Activated naive CD8-positive, alpha-beta T cell treated with anti-CD3 and anti-CD28 coated beads, Interleukin-2, amount 10 ng/mL, durations not matched to agents 7 days and 5 days (primary cell): Measurements from ENCODE around the gene LOC101059915.
"Not testable (repeated sequence)": the region's sequence is repeated elsewhere in the genome, so short reads cannot be mapped to it uniquely, and the experiment has no call there.

Experiments
- ATAC-seq: fragments of 150-1000 bp; cut with Tn5 transposase; one replicate; pipeline ENCODE4 v1.10.0; 2021; ENCODE audit warnings: low read depth, moderate library complexity
- POLR2A ChIA-PET: fragments of 350-600 bp; sonication (Branson Sonifier 250); formaldehyde crosslinking; loops from one replicate; lab custom pipeline; 2021; ENCODE audit warnings: antibody characterized with exemption; lab: Charles Lee
- DNase-seq: peaks from one replicate; pipeline ENCODE4 v3.0.0; 2021
- H3K27ac Mint-ChIP-seq: one replicate; pipeline ENCODE4 v1.8.0; 2022; ENCODE audit warnings: mild to moderate bottlenecking, mixed read lengths
- H3K27me3 Mint-ChIP-seq: one replicate; pipeline ENCODE4 v1.8.0; 2022; ENCODE audit warnings: mild to moderate bottlenecking, moderate library complexity, mixed read lengths
- H3K36me3 Mint-ChIP-seq: one replicate; pipeline ENCODE4 v1.8.0; 2021; ENCODE audit warnings: mild to moderate bottlenecking, mixed read lengths
- H3K4me1 Mint-ChIP-seq: one replicate; pipeline ENCODE4 v1.8.0; 2021; ENCODE audit warnings: mixed read lengths
- H3K4me3 Mint-ChIP-seq: one replicate; pipeline ENCODE4 v1.8.0; 2022; ENCODE audit warnings: mild to moderate bottlenecking, moderate library complexity, mixed read lengths
- H3K9me3 Mint-ChIP-seq: one replicate; pipeline ENCODE4 v1.8.0; 2021; ENCODE audit warnings: mixed read lengths

LOC101059915 gene

DNA sequence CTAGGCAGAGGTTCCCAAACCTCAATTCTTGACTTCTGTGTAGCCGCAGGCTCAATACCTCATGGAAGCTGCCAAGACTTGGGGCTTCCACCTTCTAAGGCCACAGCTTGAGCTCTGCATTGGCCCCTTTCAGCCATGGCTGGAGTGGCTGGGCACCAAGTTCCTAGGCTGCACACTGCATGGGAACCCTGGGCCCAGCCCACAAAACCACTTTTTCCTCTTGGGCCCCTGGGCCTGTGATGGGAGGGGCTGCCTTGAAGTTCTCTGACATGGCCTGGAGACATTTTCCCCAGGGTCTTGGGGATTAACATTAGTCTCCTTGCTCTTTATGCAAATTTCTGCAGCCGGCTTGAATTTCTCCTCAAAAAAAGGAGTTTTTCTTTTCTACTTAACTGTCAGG lies 14.0 kb upstream of the LOC101059915 start:
- Mint-ChIP-seq H3K9me3 (peaks cover 2% of the 10 kb centered on the region), H3K36me3 (no peaks in the 10 kb centered on the region), H3K27ac (no peak overlapping the region), H3K4me1 (peaks cover 29% of the 10 kb centered on the region), H3K4me3 (no peak overlapping the region), H3K27me3 (no peaks in the 10 kb centered on the region)
- ATAC-seq (no peak), DNase-seq (no peak)
- POLR2A ChIA-PET, result no interaction called here

DNA sequence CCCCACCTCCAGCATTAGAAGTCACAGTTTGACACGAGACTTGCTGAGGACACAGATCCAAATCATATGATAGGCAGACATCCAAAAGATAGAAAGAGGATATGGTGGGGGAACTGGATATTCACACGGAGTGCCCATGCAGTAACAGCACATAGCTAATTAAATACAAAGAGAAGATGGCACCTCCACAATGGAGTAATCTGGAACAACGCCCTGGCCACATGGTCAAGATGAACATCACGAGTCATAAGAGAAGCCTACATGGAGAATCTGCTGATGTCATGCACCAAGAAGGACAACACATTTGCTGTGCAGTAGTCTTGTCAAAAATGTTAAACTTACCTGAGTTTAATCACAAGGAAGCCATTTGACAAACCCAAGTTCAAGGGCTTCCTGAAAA lies 10.1 kb upstream of the LOC101059915 start:
- H3K27ac Mint-ChIP-seq, result no peak overlapping the region
- DNase-seq, result no peak
- no peaks in the 10 kb centered on the region for H3K27me3 Mint-ChIP-seq
- ATAC-seq, result no peak
- peaks cover 2% of the 10 kb centered on the region for H3K9me3 Mint-ChIP-seq
- H3K36me3 Mint-ChIP-seq, result no peaks in the 10 kb centered on the region
- POLR2A ChIA-PET, result no interaction called here
- peaks cover 16% of the 10 kb centered on the region for H3K4me1 Mint-ChIP-seq
- H3K4me3 Mint-ChIP-seq, result no peak overlapping the region

DNA sequence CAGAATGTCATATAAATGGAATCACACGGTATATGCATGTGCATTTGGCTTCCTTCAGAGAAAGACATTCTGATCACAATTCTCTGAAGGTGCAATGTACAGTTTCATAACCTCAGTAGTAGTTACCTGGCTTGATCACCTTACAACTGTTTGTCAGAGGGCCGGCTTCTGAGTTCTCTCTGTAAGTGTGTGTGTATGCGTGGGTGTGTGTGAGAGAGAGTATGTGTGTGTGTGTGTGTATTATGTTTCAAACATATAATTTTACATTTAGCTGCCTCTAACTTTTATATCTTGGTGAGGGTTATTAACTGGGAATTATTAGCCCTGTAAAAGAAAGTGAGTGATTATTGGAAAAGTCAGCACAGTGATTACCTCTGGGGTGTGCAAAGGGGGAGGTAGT lies 8.0 kb upstream of the LOC101059915 start:
- Mint-ChIP-seq H3K9me3 (peaks cover 2% of the 10 kb centered on the region), H3K27me3 (no peaks in the 10 kb centered on the region), H3K4me3 (no peak overlapping the region), H3K36me3 (no peaks in the 10 kb centered on the region), H3K4me1 (peaks cover 18% of the 10 kb centered on the region), H3K27ac (no peak overlapping the region)
- ATAC-seq (no peak), DNase-seq (no peak)
- POLR2A ChIA-PET, result no interaction called here

DNA sequence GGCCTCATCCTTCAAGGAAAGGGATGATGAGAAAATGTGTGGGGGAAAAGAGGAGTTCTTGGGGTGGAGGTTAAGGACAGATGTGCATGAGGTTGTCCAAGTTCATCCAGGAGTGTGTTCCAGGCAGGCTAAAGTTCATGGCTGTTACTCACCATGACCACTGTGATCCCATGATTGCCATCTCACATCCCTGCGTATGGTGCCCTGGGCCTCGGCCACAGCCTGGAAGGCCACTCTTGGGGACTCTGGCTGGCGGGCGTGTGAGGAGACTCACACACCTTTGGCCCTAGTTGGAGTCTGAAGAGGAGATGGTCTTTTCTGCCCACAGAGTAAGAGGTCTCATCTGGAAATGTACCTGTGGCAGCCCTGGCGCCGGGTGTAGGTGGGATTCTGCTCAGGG lies 7.4 kb upstream of the LOC101059915 start:
- Mint-ChIP-seq H3K27ac (no peak overlapping the region), H3K4me3 (no peak overlapping the region), H3K36me3 (no peaks in the 10 kb centered on the region), H3K27me3 (no peaks in the 10 kb centered on the region), H3K4me1 (peaks cover 18% of the 10 kb centered on the region), H3K9me3 (peaks cover 2% of the 10 kb centered on the region)
- DNase-seq (no peak), ATAC-seq (no peak)
- POLR2A ChIA-PET, result no interaction called here

DNA sequence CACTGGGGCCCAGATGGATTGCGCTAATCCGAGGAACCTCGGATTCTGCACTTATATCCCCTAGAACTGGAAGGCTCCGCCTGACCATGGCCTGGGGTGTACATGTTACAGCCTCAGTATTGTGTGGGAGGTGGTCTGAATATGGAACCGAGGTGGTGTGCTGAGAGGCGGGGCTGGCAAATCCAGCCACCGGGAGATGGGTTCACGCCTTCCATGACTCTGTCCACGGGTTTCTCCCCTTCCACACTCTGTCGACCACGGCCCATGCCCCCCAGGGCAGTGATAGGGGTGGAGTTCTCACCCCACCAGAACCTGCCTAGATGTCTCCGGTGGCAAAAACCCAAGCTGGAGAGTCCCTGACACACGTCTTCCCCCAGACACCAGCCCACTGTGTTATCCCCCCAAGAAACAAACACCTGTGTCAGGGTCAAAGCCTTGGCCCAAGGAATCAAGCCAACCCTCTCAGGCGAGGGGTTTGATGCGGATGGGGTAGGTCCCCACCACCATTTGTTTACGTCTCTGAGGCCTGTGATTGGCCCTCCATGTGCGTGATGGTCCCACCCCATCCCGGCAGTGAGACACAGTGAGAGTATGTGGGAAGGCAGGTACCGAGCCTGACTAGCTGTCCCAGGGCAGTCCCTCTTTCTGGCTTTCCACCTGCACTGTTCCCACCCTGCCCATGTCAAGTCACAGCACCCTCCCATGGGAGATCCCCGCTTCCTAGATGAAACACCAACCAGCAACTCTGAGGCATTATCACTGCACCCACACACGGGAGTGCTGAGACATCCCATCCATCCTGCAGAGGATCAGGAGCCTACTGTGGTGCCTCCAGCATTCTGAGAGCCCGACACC lies 6.6 kb upstream of the LOC101059915 start:
- DNase-seq (no peak), ATAC-seq (no peak)
- no peaks in the 10 kb centered on the region for H3K36me3 Mint-ChIP-seq
- POLR2A ChIA-PET, result no interaction called here
- H3K27me3 Mint-ChIP-seq, result no peaks in the 10 kb centered on the region
- H3K27ac Mint-ChIP-seq, result no peak overlapping the region
- H3K9me3 Mint-ChIP-seq, result peaks cover 2% of the 10 kb centered on the region
- H3K4me1 Mint-ChIP-seq, result peaks cover 18% of the 10 kb centered on the region
- no peak overlapping the region for H3K4me3 Mint-ChIP-seq

DNA sequence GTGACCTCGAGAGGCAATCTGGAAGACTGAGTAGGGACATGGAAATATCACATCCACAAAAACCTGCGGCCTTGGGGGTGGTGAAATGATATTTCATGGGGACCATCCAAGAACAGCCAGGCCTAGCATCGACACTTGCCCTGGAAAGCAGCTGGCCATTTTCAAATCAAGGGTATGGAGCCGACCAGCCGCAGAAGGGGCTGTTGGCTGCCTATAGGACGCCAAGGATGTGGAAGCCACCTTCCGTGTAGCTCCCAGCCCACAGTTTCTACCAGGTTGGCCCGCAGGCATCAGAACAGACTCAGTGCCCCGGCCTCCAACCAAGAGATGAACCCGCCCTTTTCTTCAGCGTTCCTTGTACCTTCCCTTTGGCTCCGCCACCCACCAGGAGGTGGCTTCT lies 5.4 kb upstream of the LOC101059915 start:
- no peaks in the 10 kb centered on the region for H3K36me3 Mint-ChIP-seq
- no peaks in the 10 kb centered on the region for H3K9me3 Mint-ChIP-seq
- ATAC-seq (no peak), DNase-seq (no peak)
- H3K27ac Mint-ChIP-seq, result no peak overlapping the region
- POLR2A ChIA-PET, result no interaction called here
- no peak overlapping the region for H3K4me3 Mint-ChIP-seq
- H3K27me3 Mint-ChIP-seq, result no peaks in the 10 kb centered on the region
- H3K4me1 Mint-ChIP-seq, result peaks cover 14% of the 10 kb centered on the region

GRCh38 chrX:71662654-71663053 lies 4.7 kb upstream of the LOC101059915 start:
- H3K27me3 Mint-ChIP-seq, POLR2A ChIA-PET, H3K9me3 Mint-ChIP-seq, H3K36me3 Mint-ChIP-seq: not testable (repeated sequence)
- DNase-seq (peak; percentile 58), ATAC-seq (peak; percentile 61)
- Mint-ChIP-seq H3K4me1 (peaks cover 11% of the 10 kb centered on the region), H3K27ac (peak overlapping the region; percentile 90), H3K4me3 (peak overlapping the region; percentile 80)

GRCh38 chrX:71663238-71663637 lies 4.1 kb upstream of the LOC101059915 start:
- POLR2A ChIA-PET, DNase-seq, H3K27me3 Mint-ChIP-seq, H3K36me3 Mint-ChIP-seq, H3K9me3 Mint-ChIP-seq, ATAC-seq: not testable (repeated sequence)
- Mint-ChIP-seq H3K4me1 (peaks cover 11% of the 10 kb centered on the region), H3K27ac (peak overlapping the region; percentile 90), H3K4me3 (peak overlapping the region; percentile 62)

DNA sequence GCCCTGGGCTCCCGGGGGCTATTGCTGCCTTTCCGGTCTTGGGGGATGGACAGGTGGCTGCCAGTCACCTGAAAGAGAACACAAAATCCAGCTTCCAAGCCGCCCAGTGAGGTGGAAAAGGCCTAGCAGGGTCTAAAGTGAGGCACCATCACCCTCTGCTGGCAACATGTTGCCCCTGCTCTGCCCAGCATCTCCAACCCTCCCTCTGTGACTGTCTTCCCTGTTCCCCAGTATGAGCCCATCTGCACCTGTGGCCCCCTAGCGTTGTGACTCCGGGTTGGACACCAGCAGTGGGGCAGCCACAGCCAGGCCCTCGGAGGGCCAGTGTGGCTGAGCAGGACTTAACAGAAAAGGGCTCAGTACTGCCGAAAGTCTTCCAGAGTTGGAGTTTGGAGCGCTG lies 3.1 kb upstream of the LOC101059915 start:
- not testable (repeated sequence) for DNase-seq, H3K36me3 Mint-ChIP-seq, H3K4me3 Mint-ChIP-seq, H3K9me3 Mint-ChIP-seq, H3K27me3 Mint-ChIP-seq, H3K27ac Mint-ChIP-seq
- POLR2A ChIA-PET, result interaction anchor here (0.7 kb wide), 1 partner anchor 28 kb away, joined by 3 read pairs; no protein-coding TSS in a partner anchor
- ATAC-seq, result peak; percentile 52
- peaks cover 11% of the 10 kb centered on the region for H3K4me1 Mint-ChIP-seq

DNA sequence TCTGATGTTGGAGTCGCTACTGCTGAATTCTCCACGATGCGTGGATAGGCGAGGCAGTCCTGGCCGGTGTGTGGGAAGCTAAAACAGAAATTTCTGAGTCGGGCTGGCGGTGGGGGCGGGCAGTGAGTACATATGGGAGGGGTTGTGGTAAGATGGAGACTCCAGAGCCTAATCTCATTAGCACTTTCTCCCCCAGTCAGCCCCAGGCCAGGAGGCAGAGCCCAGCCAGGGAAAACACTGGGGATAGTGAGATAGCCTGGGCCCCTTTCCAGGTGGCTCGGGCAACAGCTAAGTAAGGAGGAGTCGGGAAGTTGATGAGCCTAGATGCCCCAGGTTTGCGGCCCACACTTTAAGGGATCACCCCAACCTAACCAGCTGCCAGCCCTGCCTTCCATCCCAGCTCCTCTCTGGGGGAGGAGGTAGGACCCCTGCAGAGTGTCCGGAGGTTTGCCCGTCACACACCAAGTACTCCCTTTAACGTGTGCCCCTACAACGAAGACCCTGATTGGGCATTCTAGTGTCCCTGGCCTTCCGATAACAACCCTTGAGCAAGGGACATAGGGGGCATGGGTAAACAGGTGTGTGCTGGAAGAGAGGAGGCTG lies 2.4 kb upstream of the LOC101059915 start:
- H3K4me3 Mint-ChIP-seq, result no peak overlapping the region
- DNase-seq, result no peak
- peaks cover 13% of the 10 kb centered on the region for H3K4me1 Mint-ChIP-seq
- POLR2A ChIA-PET, result no interaction called here
- no peak overlapping the region for H3K27ac Mint-ChIP-seq
- H3K36me3 Mint-ChIP-seq, result no peaks in the 10 kb centered on the region
- no peaks in the 10 kb centered on the region for H3K9me3 Mint-ChIP-seq
- no peaks in the 10 kb centered on the region for H3K27me3 Mint-ChIP-seq
- ATAC-seq, result no peak

- POLR2A ChIA-PET, result no interaction called here
- no peaks in the 10 kb centered on the region for H3K27me3 Mint-ChIP-seq
- H3K4me1 Mint-ChIP-seq, result peaks cover 15% of the 10 kb centered on the region
- H3K9me3 Mint-ChIP-seq, result no peaks in the 10 kb centered on the region
- H3K27ac Mint-ChIP-seq, result no peak overlapping the region
- no peak for DNase-seq
- ATAC-seq, result no peak
- no peaks in the 10 kb centered on the region for H3K36me3 Mint-ChIP-seq
- H3K4me3 Mint-ChIP-seq, result no peak overlapping the region
Observed at GRCh38 chrX:71665747-71666146, 1.6 kb upstream of the LOC101059915 start.

- no peaks in the 10 kb centered on the region for H3K36me3 Mint-ChIP-seq
- H3K27me3 Mint-ChIP-seq, result no peaks in the 10 kb centered on the region
- H3K4me1 Mint-ChIP-seq, result peaks cover 22% of the 10 kb centered on the region
- no peak for ATAC-seq
- POLR2A ChIA-PET, result no interaction called here
- DNase-seq, result no peak
- H3K9me3 Mint-ChIP-seq, result no peaks in the 10 kb centered on the region
- H3K4me3 Mint-ChIP-seq, result no peak overlapping the region
- no peak overlapping the region for H3K27ac Mint-ChIP-seq
Observed at GRCh38 chrX:71666240-71667223, 814 bp upstream of the LOC101059915 start.

GRCh38 chrX:71668248-71668595 lies 876 bp downstream of the LOC101059915 start:
- peaks cover 5% of the 10 kb centered on the region for H3K27me3 Mint-ChIP-seq
- H3K9me3 Mint-ChIP-seq, result no peaks in the 10 kb centered on the region
- DNase-seq (no peak), ATAC-seq (no peak)
- H3K27ac Mint-ChIP-seq, result no peak overlapping the region
- H3K4me1 Mint-ChIP-seq, result peaks cover 19% of the 10 kb centered on the region
- POLR2A ChIA-PET, result no interaction called here
- no peak overlapping the region for H3K4me3 Mint-ChIP-seq
- H3K36me3 Mint-ChIP-seq, result no peaks in the 10 kb centered on the region
